Keratinocyte (primary cell): Measurements from ENCODE around the gene BARD1. TPM values are rescaled to one million over a fixed set of nuclear protein-coding genes. Genes with fewer than 3 reads are reported as not detected.

Source experiments
- DNase-seq: peaks from one replicate; pipeline ENCODE4 v3.0.0-alpha.2; 2011; ENCODE audit warnings: low read depth, missing footprints, low spot score
- FAIRE-seq: peaks from 2 replicates; lab custom pipeline; 2011; peaks lifted over from hg19 to GRCh38; lab: Jason Lieb, UNC
- H2AFZ ChIP-seq: 2 replicates; pipeline ENCODE4 v1.6.0; 2012; ENCODE audit warnings: low read length, control low read depth, inconsistent platforms; ENCODE audit not compliant: control insufficient read depth
- H3K27ac ChIP-seq: 2 replicates; pipeline ENCODE4 v1.5.1; 2011; ENCODE audit warnings: low read length; ENCODE audit not compliant: control insufficient read depth, insufficient read depth
- H3K27me3 ChIP-seq: 3 replicates; pipeline ENCODE4 v1.6.0; 2011; ENCODE audit warnings: low read length; ENCODE audit not compliant: control insufficient read depth, insufficient read depth; ENCODE audit errors: extremely low read depth
- H3K36me3 ChIP-seq, 2 experiments: 2 replicates in 1 of 2; 3 replicates in 1 of 2; pipeline ENCODE4 v1.5.1; 2011; ENCODE audit warnings: low read length in 2 of 2, mild to moderate bottlenecking in 1 of 2; ENCODE audit not compliant: control insufficient read depth in 2 of 2, insufficient read depth in 2 of 2; ENCODE audit errors: extremely low read depth in 1 of 2
- H3K4me1 ChIP-seq: 3 replicates; pipeline ENCODE4 v1.5.1; 2011; ENCODE audit warnings: low read length; ENCODE audit not compliant: control insufficient read depth, insufficient read depth; ENCODE audit errors: extremely low read depth
- H3K4me2 ChIP-seq: 3 replicates; pipeline ENCODE4 v1.6.0; 2011; ENCODE audit warnings: low read depth, low read length; ENCODE audit not compliant: control insufficient read depth, insufficient read depth; ENCODE audit errors: extremely low read depth
- H3K4me3 ChIP-seq, 3 experiments: fragments of 200-600 bp in 1 of 3; sonication (generic) in 1 of 3; 2 replicates in 2 of 3; 3 replicates in 1 of 3; pipeline ENCODE4 v1.5.1; 2011 to 2016; ENCODE audit warnings: low read length in 3 of 3, mild to moderate bottlenecking in 3 of 3, control low read depth in 2 of 3, inconsistent platforms in 1 of 3, low read depth in 1 of 3, mixed read lengths in 1 of 3, mixed run types in 1 of 3, moderate library complexity in 1 of 3; ENCODE audit not compliant: control insufficient read depth in 2 of 3, insufficient read depth in 2 of 3; ENCODE audit errors: extremely low read depth in 1 of 3
- H3K79me2 ChIP-seq: 2 replicates; pipeline ENCODE4 v1.6.0; 2012; ENCODE audit warnings: low read length; ENCODE audit not compliant: control insufficient read depth, insufficient read depth
- H3K9ac ChIP-seq: 3 replicates; pipeline ENCODE4 v1.6.0; 2011; ENCODE audit warnings: low read length; ENCODE audit not compliant: control insufficient read depth, insufficient read depth; ENCODE audit errors: extremely low read depth
- H3K9me1 ChIP-seq: 3 replicates; pipeline ENCODE4 v1.6.0; 2011; ENCODE audit warnings: low read length; ENCODE audit not compliant: control insufficient read depth, insufficient read depth; ENCODE audit errors: extremely low read depth
- H3K9me3 ChIP-seq: 2 replicates; pipeline ENCODE4 v1.5.1; 2012; ENCODE audit warnings: low read depth, low read length; ENCODE audit not compliant: control insufficient read depth
- H4K20me1 ChIP-seq: 3 replicates; pipeline ENCODE4 v1.6.0; 2011; ENCODE audit warnings: low read length; ENCODE audit not compliant: control insufficient read depth, insufficient read depth; ENCODE audit errors: extremely low read depth
- EZH2 ChIP-seq: IDR thresholded peaks from one replicate; pipeline ENCODE4 v1.6.1; 2012; ENCODE audit warnings: inconsistent platforms, mild to moderate bottlenecking, low read length, moderate library complexity
- dilution Hi-C: fragments of 300-500 bp; cut with MboI; formaldehyde crosslinking; loops from one replicate; pipeline ENCODE4 v1.7.0; 2020; ENCODE audit warnings: low sequenced_read_pairs; ENCODE audit not compliant: extremely low pct_ligation_motif_present
- polyA plus RNA-seq, 5 experiments: library from polyadenylated mRNA; depleted of rRNA in 3 of 5; stranded (reverse) in 3 of 5; stranded (forward) in 1 of 5; unstranded in 1 of 5; fragments of >200 nt; gene quantifications; 1 replicate in 1 of 5; 2 replicates in 3 of 5; 3 replicates in 1 of 5; pipeline versions ENCODE4 v1.2.1 to v1.2.3, GENCODE V29; 2011 to 2012; ENCODE audit warnings: missing spikeins in 2 of 5, low read depth in 1 of 5, low replicate concordance in 1 of 5
- TF ChIP-seq, protein P1 (sequence below), 3 experiments: IDR thresholded peaks in 1 of 3; conservative IDR thresholded peaks in 1 of 3; optimal IDR thresholded peaks in 1 of 3; 2 replicates in 2 of 3; 3 replicates in 1 of 3; pipeline versions ENCODE3 to v1.5.1; 2011; ENCODE audit warnings: low read length in 3 of 3, mild to moderate bottlenecking in 3 of 3, moderate library complexity in 2 of 3, control low read depth in 1 of 3, inconsistent platforms in 1 of 3; ENCODE audit not compliant: insufficient read depth in 2 of 3; ENCODE audit errors: extremely low read depth in 1 of 3

Gene BARD1
- polyA plus RNA-seq, 1 donor (not counting 4 experiments of a cell fraction or from before 2014, with no cell fraction given) = 4.6 TPM

DNA sequence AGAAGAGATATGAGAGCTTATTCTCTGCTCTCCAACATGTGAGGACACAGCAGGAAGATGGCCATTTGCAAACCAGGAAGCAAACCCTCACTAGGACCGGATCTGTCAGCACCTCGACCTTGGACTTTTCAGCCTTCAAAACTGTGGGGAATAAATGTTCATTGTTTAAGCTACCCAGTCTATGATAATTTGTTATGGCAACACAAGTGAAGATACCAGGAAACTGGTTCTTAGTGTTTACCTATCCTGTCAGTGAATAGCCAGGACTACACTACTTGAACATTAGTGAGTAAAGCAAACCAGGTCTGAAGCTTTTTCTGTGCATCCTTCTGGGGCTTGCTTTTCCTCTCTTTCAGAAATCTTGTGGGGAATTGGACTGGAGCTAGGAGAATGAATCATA, 44.4 kb upstream of the BARD1 start:
- FAIRE-seq = no peak
- H3K27ac ChIP-seq = no peak overlapping the region

DNA sequence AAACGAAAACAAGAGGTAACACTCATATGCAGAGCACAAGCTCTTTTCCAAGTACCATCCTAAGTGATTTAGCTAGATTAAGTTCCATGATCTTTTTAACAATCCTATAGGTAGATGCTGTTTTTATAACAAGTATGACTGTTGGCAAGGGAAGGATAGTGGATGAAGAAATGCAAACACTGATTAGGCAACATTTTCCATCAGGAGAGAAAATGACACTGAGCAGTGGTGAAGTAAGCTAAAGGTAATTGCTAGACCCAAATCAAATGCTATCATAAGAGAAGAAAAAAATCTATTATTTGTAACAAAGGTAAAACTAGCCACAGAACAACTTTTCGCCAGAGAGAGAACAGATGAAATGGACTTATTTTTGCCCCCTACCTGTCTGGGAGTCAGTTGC, 34.3 kb upstream of the BARD1 start:
- DNase-seq (no peak), FAIRE-seq (no peak)
- Histone ChIP-seq H3K36me3 (no peaks in the 10 kb centered on the region), H3K79me2 (no peaks in the 10 kb centered on the region), H3K27me3 (no peaks in the 10 kb centered on the region), H3K9me1 (no peaks in the 10 kb centered on the region), H3K9ac (no peak overlapping the region), H3K4me2 (no peak overlapping the region), H3K4me1 (no peaks in the 10 kb centered on the region), H4K20me1 (no peaks in the 10 kb centered on the region), H2AFZ (no peak overlapping the region), H3K27ac (no peak overlapping the region), H3K9me3 (no peaks in the 10 kb centered on the region), H3K4me3 (no peak overlapping the region)
- no peak for TF ChIP-seq EZH2
- TF ChIP-seq, protein P1, sequence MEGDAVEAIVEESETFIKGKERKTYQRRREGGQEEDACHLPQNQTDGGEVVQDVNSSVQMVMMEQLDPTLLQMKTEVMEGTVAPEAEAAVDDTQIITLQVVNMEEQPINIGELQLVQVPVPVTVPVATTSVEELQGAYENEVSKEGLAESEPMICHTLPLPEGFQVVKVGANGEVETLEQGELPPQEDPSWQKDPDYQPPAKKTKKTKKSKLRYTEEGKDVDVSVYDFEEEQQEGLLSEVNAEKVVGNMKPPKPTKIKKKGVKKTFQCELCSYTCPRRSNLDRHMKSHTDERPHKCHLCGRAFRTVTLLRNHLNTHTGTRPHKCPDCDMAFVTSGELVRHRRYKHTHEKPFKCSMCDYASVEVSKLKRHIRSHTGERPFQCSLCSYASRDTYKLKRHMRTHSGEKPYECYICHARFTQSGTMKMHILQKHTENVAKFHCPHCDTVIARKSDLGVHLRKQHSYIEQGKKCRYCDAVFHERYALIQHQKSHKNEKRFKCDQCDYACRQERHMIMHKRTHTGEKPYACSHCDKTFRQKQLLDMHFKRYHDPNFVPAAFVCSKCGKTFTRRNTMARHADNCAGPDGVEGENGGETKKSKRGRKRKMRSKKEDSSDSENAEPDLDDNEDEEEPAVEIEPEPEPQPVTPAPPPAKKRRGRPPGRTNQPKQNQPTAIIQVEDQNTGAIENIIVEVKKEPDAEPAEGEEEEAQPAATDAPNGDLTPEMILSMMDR (optimal IDR thresholded peaks at IDR 0.05 in 1 of 3, IDR thresholded peaks at IDR 0.05 in 1 of 3, conservative IDR thresholded peaks at IDR 0.05 in 1 of 3; ENCODE audit: extremely low read depth in 1 of 3, insufficient read depth in 2 of 3, low read length in 3 of 3) = no peak
- dilution Hi-C loops = no loop called here

More for the DNA sequence above, 44.4 kb upstream of the BARD1 start:
- Histone ChIP-seq H3K9me1 (no peaks in the 10 kb centered on the region), H3K36me3 (no peaks in the 10 kb centered on the region), H3K4me2 (no peak overlapping the region), H3K79me2 (no peaks in the 10 kb centered on the region), H2AFZ (no peak overlapping the region), H3K4me3 (no peak overlapping the region), H3K4me1 (peaks cover 6% of the 10 kb centered on the region), H3K27me3 (no peaks in the 10 kb centered on the region), H4K20me1 (no peaks in the 10 kb centered on the region), H3K9me3 (no peaks in the 10 kb centered on the region), H3K9ac (no peak overlapping the region)
- no peak for TF ChIP-seq EZH2
- TF ChIP-seq, protein P1 (optimal IDR thresholded peaks at IDR 0.05 in 1 of 3, IDR thresholded peaks at IDR 0.05 in 1 of 3, conservative IDR thresholded peaks at IDR 0.05 in 1 of 3; ENCODE audit: extremely low read depth in 1 of 3, insufficient read depth in 2 of 3, low read length in 3 of 3) = no peak
- dilution Hi-C loops = no loop called here
- DNase-seq = no peak
